GM12874 (cell line): ENCODE results near the gene HOXA10.

ENCODE experiments used
- CTCF ChIP-seq: IDR thresholded peaks from 2 replicates; pipeline ENCODE4 v1.5.1; 2011; ENCODE audit warnings: low read depth, mild to moderate bottlenecking, control low read depth, low read length, moderate library complexity; ENCODE audit not compliant: insufficient read depth

Gene HOXA10

DNA sequence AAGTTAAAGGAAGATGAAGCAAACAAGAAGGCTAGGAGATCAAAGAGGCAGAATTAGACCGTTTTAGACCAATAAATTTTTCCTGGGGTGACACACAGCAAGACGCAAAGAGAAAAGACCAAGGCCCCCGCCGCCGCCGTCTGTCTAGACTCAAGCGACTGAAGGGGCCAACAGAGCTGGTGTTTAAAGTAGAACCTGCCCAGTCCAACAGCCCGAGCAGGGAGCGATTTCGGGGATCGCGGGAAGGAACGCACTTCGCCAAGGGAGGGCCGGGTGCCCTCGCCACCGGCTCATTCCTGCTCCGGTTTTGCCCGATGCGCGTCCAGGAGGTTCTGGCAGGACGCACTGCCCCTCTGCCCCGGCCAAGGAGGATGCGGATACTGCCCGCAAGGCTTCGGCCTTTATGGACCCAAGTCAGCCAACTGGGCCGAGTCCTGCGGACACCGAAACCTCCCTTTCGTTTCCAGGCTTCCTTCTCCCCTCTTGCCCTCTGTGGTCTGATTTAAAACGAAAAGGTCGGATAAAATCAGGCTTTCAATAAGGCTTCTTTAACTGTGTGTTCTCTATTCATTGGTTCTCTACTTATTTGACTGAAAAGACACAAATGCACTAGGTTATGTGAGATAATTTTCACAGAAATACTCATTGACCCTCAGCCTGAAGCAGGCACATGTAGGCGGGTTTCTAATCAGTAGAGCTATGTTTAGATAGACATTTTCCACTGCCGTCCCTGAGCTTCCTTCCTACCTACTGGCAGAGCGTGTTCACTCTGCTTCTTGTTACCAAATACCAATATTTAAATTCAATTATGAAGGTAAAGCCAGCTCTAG lies 15.5 kb downstream of the HOXA10 start:
- no peak for TF ChIP-seq CTCF

DNA sequence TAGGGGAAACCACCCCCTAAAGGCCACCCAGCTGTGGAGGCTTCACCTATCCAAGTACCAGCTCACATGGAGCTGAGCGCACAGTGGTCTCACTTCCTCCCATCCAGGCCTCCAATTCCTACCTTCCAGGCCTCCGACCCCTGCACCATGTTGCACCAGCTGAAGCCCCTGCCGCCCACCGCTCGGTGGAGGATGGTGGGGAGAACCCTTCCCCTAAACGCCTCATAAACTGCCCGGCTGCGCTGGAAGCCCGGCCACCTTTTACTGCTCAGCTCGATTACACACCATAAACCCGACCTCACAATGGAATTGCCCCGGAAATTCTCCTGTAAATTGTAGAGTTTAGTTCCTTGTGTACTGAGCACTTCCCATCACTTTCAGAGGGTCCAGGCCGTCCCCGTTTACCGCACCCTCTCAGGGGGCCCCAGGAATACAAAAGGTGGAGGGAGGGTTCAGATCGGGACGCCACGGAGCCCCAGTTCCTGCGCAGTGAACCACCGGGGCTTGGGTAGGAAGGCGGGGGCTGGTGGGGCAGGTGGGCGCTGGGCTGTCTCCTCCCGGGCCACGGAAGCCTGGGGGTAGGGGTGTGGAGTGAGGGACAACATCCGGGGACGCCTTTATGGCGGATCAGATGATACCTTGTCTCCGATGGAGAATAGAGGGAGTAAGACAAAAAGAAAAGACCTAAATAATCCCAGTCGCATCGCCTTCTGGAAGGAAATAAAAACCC lies 16.3 kb downstream of the HOXA10 start:
- no peak for TF ChIP-seq CTCF

- TF ChIP-seq CTCF = no peak
These were observed 17.0 kb downstream of the HOXA10 start for GRCh38 chr7:27156916-27157701.

DNA sequence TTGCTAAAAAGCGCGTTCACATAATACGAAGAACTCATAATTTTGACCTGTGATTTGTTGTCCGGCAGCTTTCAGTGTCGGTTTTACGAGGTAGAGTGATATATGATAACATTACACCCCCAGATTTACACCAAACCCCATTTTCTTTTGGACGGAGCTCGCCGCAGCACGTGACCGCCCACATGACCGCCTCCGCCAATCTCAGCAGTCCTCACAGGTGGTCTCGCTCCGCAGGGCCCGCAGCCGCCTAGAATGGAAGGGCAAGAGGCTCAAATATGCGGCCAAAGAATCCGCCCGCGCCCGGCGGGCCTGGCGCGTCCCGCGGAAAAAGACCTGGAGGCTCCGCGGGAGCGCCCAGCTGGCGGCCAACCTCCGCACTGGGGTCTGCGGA lies 17.6 kb downstream of the HOXA10 start, which contains the start of gene HOXA7:
HOXA7 (minus strand) TSS at position 168 of the 391 bp plus-strand sequence; CDS start at position 38, 130 bp downstream.
- no peak for TF ChIP-seq CTCF

DNA sequence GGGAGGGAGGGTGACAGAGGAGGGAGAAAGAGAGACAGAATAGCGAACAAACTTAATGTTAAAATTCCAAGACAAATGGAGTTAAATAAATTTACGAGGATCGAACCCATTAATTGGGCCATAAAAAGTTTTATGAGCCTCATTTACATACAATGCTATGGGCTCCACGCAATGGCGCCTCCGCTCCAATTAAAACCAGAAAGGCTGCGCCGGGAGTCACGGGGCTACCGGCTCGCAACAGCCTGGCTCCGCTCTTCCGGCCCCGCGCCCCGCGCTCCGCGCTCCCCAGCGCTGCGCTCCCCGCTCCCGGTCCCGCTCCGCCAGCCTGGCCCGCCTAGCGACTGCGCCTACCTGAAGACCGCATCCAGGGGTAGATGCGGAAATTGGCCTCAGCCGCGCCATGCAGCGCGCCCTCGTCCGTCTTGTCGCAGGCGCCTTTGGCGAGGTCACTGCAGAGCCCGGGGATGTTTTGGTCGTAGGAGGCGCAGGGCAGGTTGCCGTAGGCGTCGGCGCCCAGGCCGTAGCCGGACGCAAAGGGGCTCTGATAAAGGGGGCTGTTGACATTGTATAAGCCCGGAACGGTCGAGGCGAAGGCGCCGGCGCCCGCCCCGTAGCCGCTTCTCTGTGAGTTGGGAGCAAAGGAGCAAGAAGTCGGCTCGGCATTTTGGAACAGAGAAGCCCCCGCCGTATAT lies 18.2 kb downstream of the HOXA10 start:
- TF ChIP-seq CTCF = no peak

DNA sequence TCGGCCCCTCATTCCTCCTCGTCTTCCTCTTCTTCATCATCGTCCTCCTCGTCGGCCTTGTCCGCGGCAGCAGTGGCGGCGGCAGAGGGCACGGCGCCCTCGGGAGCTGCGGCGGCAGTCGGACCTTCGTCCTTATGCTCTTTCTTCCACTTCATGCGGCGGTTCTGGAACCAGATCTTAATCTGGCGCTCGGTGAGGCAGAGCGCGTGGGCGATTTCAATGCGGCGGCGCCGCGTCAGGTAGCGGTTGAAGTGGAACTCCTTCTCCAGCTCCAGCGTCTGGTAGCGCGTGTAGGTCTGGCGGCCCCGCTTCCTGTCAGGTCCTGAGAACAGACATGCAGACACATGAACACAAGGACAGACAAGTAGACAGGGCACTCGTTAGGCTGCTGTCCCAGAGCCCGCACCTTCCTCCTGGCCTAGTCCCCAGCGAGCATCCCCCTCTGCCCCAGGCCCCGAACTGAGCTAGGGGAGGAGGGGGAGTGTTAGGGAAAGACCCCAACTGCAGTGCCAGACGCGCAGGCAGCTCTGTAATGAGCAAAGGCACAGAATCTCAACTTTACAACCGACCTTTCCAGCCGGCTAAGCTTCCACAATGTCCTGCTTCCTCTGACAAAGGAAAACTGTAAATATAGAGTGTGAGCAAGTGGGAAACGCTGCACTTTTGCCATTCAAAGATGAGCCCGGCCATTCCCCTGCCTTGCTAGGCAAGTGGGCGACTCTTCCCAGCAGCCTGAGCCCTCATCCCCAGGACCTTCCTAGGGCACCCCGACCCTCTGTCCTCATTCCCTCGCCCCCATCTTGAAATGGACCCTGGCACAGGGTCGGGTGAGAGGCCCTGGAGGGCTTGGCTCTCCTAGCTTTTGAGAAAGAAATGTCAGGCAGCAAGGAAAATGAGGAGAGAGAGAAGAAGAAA lies 19.0 kb downstream of the HOXA10 start:
- TF ChIP-seq CTCF = no peak
